Neutrophil (primary cell): ENCODE data around the gene TSHZ2.

Experiments
- H3K27ac ChIP-seq: fragments of 200-600 bp; sonication (generic); 2 replicates; pipeline ENCODE4 v1.5.1; 2016; ENCODE audit warnings: mild to moderate bottlenecking, moderate library complexity
- H3K27me3 ChIP-seq: fragments of 200-600 bp; sonication (generic); 2 replicates; pipeline ENCODE4 v1.6.0; 2016; ENCODE audit warnings: mild to moderate bottlenecking
- H3K36me3 ChIP-seq: fragments of 200-600 bp; sonication (generic); 2 replicates; pipeline ENCODE4 v1.5.1; 2017
- H3K4me1 ChIP-seq, 2 experiments: fragments of 200-600 bp in 1 of 2; sonication (generic) in 1 of 2; 1 replicate in 1 of 2; 2 replicates in 1 of 2; pipeline versions ENCODE4 v1.5.1 to v1.6.1; 2013 to 2016; ENCODE audit warnings: low read depth in 1 of 2, low read length in 1 of 2, mild to moderate bottlenecking in 1 of 2, moderate library complexity in 1 of 2; ENCODE audit not compliant: control insufficient read depth in 1 of 2, insufficient read depth in 1 of 2
- H3K4me3 ChIP-seq, 2 experiments: fragments of 200-600 bp in 1 of 2; sonication (generic) in 1 of 2; 1 replicate in 1 of 2; 2 replicates in 1 of 2; pipeline ENCODE4 v1.5.1; 2013 to 2016; ENCODE audit warnings: low read depth in 1 of 2, low read length in 1 of 2, mild to moderate bottlenecking in 1 of 2, moderate library complexity in 1 of 2
- H3K9me3 ChIP-seq: fragments of 200-600 bp; sonication (generic); 2 replicates; pipeline ENCODE4 v1.5.1; 2016
- TF ChIP-seq, protein P1 (sequence below): fragments of 200-600 bp; sonication (generic); IDR thresholded peaks from 2 replicates; pipeline ENCODE4 v1.5.1; 2016; ENCODE audit warnings: antibody characterized with exemption

The TSHZ2 gene

DNA sequence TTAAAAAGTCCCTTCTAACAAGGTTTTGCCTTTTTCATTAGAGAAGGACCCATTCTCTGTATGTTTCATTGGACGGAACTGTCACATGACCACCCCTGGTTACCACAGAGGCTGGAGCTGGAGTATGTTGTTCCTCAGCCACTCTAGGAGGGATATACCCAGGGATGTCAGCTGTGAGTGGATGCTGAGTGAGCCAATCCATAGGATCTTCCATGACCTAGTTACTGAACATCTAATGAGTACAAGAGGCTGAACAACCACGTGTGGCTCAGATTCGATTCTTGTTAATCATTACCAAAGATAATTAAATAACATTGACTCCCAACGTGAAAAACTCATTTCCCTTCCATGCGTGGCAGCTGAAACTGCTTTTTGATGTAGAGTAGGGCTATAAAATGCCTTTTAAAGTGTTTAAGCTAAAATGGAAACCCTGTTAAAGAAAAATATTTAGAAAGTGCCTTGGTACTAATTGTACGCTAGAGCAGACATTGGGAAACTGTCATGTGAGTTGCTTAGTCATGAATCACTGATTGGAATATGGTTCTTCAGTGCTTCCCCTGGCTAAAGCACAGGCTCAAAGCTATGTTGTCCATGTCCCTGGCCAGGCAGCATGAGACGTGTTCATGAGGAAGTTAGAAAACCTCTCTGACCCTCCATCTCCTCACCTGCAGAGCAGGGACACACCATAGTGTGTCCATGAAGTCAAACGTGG lies 365.4 kb downstream of the TSHZ2 start:
- peaks cover 0 to 18% of the 10 kb centered on the region in 2 experiments for H3K4me1 ChIP-seq

GRCh38 chr20:53338716-53339115 lies 366.6 kb downstream of the TSHZ2 start:
- H3K9me3 ChIP-seq: no peaks in the 10 kb centered on the region
- no peak overlapping the region for H3K4me3 ChIP-seq
- H3K27me3 ChIP-seq: no peaks in the 10 kb centered on the region
- H3K27ac ChIP-seq: no peak overlapping the region
- TF ChIP-seq, protein P1, sequence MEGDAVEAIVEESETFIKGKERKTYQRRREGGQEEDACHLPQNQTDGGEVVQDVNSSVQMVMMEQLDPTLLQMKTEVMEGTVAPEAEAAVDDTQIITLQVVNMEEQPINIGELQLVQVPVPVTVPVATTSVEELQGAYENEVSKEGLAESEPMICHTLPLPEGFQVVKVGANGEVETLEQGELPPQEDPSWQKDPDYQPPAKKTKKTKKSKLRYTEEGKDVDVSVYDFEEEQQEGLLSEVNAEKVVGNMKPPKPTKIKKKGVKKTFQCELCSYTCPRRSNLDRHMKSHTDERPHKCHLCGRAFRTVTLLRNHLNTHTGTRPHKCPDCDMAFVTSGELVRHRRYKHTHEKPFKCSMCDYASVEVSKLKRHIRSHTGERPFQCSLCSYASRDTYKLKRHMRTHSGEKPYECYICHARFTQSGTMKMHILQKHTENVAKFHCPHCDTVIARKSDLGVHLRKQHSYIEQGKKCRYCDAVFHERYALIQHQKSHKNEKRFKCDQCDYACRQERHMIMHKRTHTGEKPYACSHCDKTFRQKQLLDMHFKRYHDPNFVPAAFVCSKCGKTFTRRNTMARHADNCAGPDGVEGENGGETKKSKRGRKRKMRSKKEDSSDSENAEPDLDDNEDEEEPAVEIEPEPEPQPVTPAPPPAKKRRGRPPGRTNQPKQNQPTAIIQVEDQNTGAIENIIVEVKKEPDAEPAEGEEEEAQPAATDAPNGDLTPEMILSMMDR: no peak
- H3K36me3 ChIP-seq: no peaks in the 10 kb centered on the region
- H3K4me1 ChIP-seq: peaks cover 0 to 18% of the 10 kb centered on the region in 2 experiments

More for the DNA sequence above, 365.4 kb downstream of the TSHZ2 start:
- no peaks in the 10 kb centered on the region for H3K27me3 ChIP-seq
- no peaks in the 10 kb centered on the region for H3K9me3 ChIP-seq
- TF ChIP-seq, protein P1: no peak
- H3K4me3 ChIP-seq: no peak overlapping the region
- no peaks in the 10 kb centered on the region for H3K36me3 ChIP-seq
- no peak overlapping the region for H3K27ac ChIP-seq

DNA sequence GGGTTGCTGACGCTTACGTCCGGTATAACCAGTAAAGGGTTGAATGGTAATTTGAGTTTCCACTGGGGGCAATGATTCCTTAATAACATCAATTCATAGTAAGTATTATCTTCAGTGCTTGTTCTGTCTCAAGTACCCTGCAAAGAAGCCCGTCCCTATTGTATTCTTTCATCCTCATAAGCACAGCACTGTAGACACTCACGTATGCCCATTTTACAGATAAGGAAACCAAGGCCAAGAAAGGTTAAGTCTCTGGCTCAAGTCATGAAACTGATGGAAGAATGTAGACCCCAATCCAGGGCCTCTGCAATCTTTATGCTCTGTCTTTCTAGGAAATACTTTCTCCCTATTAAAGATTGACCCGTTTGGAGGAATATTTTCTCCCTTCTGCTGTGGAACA lies 370.3 kb downstream of the TSHZ2 start:
- Histone ChIP-seq H3K4me1 (peaks cover 4 to 27% of the 10 kb centered on the region in 2 experiments), H3K4me3 (no peak overlapping the region), H3K36me3 (no peaks in the 10 kb centered on the region), H3K27ac (no peak overlapping the region), H3K9me3 (no peaks in the 10 kb centered on the region), H3K27me3 (no peaks in the 10 kb centered on the region)
- TF ChIP-seq, protein P1: no peak

DNA sequence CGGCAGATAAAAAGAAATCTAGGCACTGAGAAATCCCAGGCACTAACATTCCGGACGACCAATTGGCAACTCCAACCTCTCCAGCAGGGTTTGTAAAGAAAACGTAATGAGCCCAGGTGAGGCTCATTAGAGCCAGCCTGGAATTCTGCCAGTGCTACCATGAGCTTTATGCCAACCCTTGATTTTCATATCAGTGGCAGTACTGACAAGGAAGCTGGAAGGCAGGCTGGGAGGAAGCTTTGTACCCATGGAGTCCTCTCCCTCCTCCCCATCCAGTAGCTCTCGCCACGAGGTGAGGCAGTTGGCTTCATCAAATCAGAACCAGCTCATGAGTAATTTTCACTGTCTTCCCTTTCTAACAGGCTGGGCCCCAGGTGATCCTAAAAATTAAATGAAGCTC lies 371.3 kb downstream of the TSHZ2 start:
- Histone ChIP-seq H3K36me3 (no peaks in the 10 kb centered on the region), H3K27me3 (no peaks in the 10 kb centered on the region), H3K9me3 (no peaks in the 10 kb centered on the region), H3K27ac (no peak overlapping the region), H3K4me3 (no peak overlapping the region), H3K4me1 (peaks cover 4 to 27% of the 10 kb centered on the region in 2 experiments)
- TF ChIP-seq, protein P1: no peak

- H3K4me1 ChIP-seq: peaks cover 4 to 21% of the 10 kb centered on the region in 2 experiments
- H3K9me3 ChIP-seq: no peaks in the 10 kb centered on the region
- no peaks in the 10 kb centered on the region for H3K36me3 ChIP-seq
- TF ChIP-seq, protein P1: no peak
- no peak overlapping the region for H3K4me3 ChIP-seq
- no peaks in the 10 kb centered on the region for H3K27me3 ChIP-seq
- H3K27ac ChIP-seq: no peak overlapping the region
These were observed 372.7 kb downstream of the TSHZ2 start for GRCh38 chr20:53344891-53345290.
